Trophoblast cell (in vitro differentiated cells and primary cell): ENCODE data around the gene CAMSAP1.

Source experiments
- DNase-seq, 2 donors: peaks; one replicate each; pipeline ENCODE4 v3.0.0-alpha.2; 2016
- H2AFZ ChIP-seq: 2 replicates; pipeline ENCODE4 v1.6.1; 2013; ENCODE audit warnings: low read length, moderate library complexity, mild to moderate bottlenecking; ENCODE audit not compliant: insufficient read depth, poor library complexity
- H2AK5ac ChIP-seq: 2 replicates; pipeline ENCODE4 v1.6.1; 2013; ENCODE audit warnings: mild to moderate bottlenecking, low read length
- H2BK120ac ChIP-seq: 2 replicates; pipeline ENCODE4 v1.6.1; 2013; ENCODE audit warnings: low read length, mild to moderate bottlenecking, moderate library complexity; ENCODE audit not compliant: insufficient read depth, poor library complexity
- H2BK12ac ChIP-seq: 2 replicates; pipeline ENCODE4 v1.6.1; 2013; ENCODE audit warnings: mild to moderate bottlenecking, low read length, moderate library complexity
- H2BK5ac ChIP-seq: 2 replicates; pipeline ENCODE4 v1.6.1; 2013; ENCODE audit warnings: low read length, low read depth, moderate library complexity, mild to moderate bottlenecking; ENCODE audit not compliant: poor library complexity
- H3K14ac ChIP-seq: 2 replicates; pipeline ENCODE4 v1.6.1; 2013; ENCODE audit warnings: mild to moderate bottlenecking, low read length
- H3K18ac ChIP-seq: 2 replicates; pipeline ENCODE4 v1.6.1; 2013; ENCODE audit warnings: mild to moderate bottlenecking, low read length
- H3K23ac ChIP-seq: 2 replicates; pipeline ENCODE4 v1.6.1; 2013; ENCODE audit warnings: low read length
- H3K27ac ChIP-seq: 2 replicates; pipeline ENCODE4 v1.5.1; 2013; ENCODE audit warnings: low read depth, mild to moderate bottlenecking, inconsistent platforms, low read length, moderate library complexity
- H3K27me3 ChIP-seq: 2 replicates; pipeline ENCODE4 v1.6.1; 2013; ENCODE audit warnings: inconsistent platforms, mild to moderate bottlenecking, low read length, moderate library complexity; ENCODE audit not compliant: insufficient read depth
- H3K36me3 ChIP-seq, 2 experiments: 1 replicate in 1 of 2; 2 replicates in 1 of 2; pipeline ENCODE4 v1.6.1; 2013; ENCODE audit warnings: low read length in 2 of 2, mild to moderate bottlenecking in 2 of 2, moderate library complexity in 1 of 2; ENCODE audit not compliant: insufficient read depth in 2 of 2, control insufficient read depth in 1 of 2
- H3K4ac ChIP-seq: 2 replicates; pipeline ENCODE4 v1.6.1; 2013; ENCODE audit warnings: low read depth, mild to moderate bottlenecking, low read length, moderate library complexity
- H3K4me1 ChIP-seq, 2 experiments: 1 replicate in 1 of 2; 2 replicates in 1 of 2; pipeline ENCODE4 v1.6.1; 2013; ENCODE audit warnings: low read length in 2 of 2, mild to moderate bottlenecking in 2 of 2, moderate library complexity in 1 of 2; ENCODE audit not compliant: insufficient read depth in 2 of 2, control insufficient read depth in 1 of 2
- H3K4me2 ChIP-seq: 2 replicates; pipeline ENCODE4 v1.6.1; 2013; ENCODE audit warnings: inconsistent platforms, mild to moderate bottlenecking, low read length, moderate library complexity
- H3K4me3 ChIP-seq: 2 replicates; pipeline ENCODE4 v1.5.1; 2013; ENCODE audit warnings: mild to moderate bottlenecking, low read depth, low read length, inconsistent platforms
- H3K79me1 ChIP-seq: one replicate; pipeline ENCODE4 v1.6.1; 2013; ENCODE audit warnings: low read length
- H3K79me2 ChIP-seq: 2 replicates; pipeline ENCODE4 v1.6.1; 2013; ENCODE audit warnings: low read length, mild to moderate bottlenecking; ENCODE audit not compliant: control insufficient read depth, insufficient read depth, poor library complexity
- H3K9ac ChIP-seq: 2 replicates; pipeline ENCODE4 v1.6.1; 2013; ENCODE audit warnings: mild to moderate bottlenecking, low read length
- H3K9me3 ChIP-seq: 2 replicates; pipeline ENCODE4 v1.6.1; 2013; ENCODE audit warnings: low read depth, mild to moderate bottlenecking, control low read depth, inconsistent platforms, low read length; ENCODE audit not compliant: insufficient read depth
- H4K12ac ChIP-seq: 2 replicates; pipeline ENCODE4 v1.6.1; 2013; ENCODE audit warnings: low read depth, mild to moderate bottlenecking, low read length, moderate library complexity
- H4K8ac ChIP-seq: 2 replicates; pipeline ENCODE4 v1.6.1; 2013; ENCODE audit warnings: low read depth, mild to moderate bottlenecking, low read length, moderate library complexity
- H4K91ac ChIP-seq: one replicate; pipeline ENCODE4 v1.6.1; 2013; ENCODE audit warnings: low read depth, mild to moderate bottlenecking, low read length, moderate library complexity
- WGBS: extraction: QIAGEN DNeasy Blood & Tissue Kit; methylation state at CpG from one replicate; pipeline ENCODE4 v1.1.7; 2013; ENCODE audit warnings: missing lambda C conversion rate; ENCODE audit not compliant: insufficient read length, insufficient coverage; ENCODE audit errors: extremely low coverage; 5-methylcytosine and 5-hydroxymethylcytosine counted together

Gene CAMSAP1

DNA sequence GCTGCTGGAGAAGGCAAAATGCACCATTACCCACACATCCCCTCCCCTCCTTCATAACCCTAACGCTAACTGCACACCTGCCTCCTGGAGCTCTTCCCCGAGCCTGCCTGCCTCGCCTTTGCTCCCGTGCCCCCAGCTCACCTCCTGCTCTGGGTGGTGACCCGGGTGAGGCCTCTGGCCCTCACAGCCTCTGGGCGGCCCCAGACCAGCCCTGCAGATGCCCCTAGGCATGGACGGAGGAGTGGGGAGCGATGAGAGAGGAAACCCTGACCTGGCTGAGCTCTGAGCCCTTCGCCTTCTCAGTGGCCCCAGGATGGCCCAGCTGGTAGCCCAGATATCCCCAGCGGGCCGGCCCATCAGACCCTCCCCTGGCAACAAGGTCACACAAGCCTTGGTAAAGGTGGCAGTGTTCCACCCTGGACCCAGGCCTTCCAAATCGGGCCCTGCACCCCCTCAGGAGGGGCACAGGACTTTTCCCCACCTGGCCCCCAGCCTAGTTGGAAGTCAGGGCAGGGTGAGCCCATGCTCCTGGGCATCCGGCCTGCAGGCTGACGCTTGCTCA lies 14.5 kb upstream of the CAMSAP1 start:
- no peak overlapping the region for H3K23ac ChIP-seq
- H2BK120ac ChIP-seq = no peak overlapping the region
- no peak overlapping the region for H3K18ac ChIP-seq
- no peak overlapping the region for H2BK12ac ChIP-seq
- H4K8ac ChIP-seq = no peak overlapping the region
- no peaks in the 10 kb centered on the region for H3K27me3 ChIP-seq
- H3K4me2 ChIP-seq = no peak overlapping the region
- no peak overlapping the region for H4K91ac ChIP-seq
- no peaks in the 10 kb centered on the region for H3K79me2 ChIP-seq
- DNase-seq = no peak
- no peak overlapping the region for H2AFZ ChIP-seq
- peaks cover 8 to 12% of the 10 kb centered on the region in 2 experiments for H3K36me3 ChIP-seq
- no peaks in the 10 kb centered on the region for H3K4me1 ChIP-seq
- no peak overlapping the region for H3K14ac ChIP-seq
- no peak overlapping the region for H2BK5ac ChIP-seq
- H2AK5ac ChIP-seq = no peak overlapping the region
- H3K79me1 ChIP-seq = no peaks in the 10 kb centered on the region
- no CpG with 5 or more reads among the region's 14 CpGs for WGBS
- peaks cover 14% of the 10 kb centered on the region for H3K9me3 ChIP-seq
- H3K4me3 ChIP-seq = no peak overlapping the region
- no peak overlapping the region for H4K12ac ChIP-seq
- H3K4ac ChIP-seq = no peak overlapping the region
- H3K27ac ChIP-seq = no peak overlapping the region
- H3K9ac ChIP-seq = no peak overlapping the region

- no CpG with 5 or more reads among the region's 24 CpGs for WGBS
- H3K4ac ChIP-seq = no peak overlapping the region
- no peak overlapping the region for H3K23ac ChIP-seq
- DNase-seq = no peak
- no peak overlapping the region for H4K8ac ChIP-seq
- H2AK5ac ChIP-seq = no peak overlapping the region
- no peak overlapping the region for H3K4me3 ChIP-seq
- no peaks in the 10 kb centered on the region for H3K79me2 ChIP-seq
- peaks cover 8 to 10% of the 10 kb centered on the region in 2 experiments for H3K36me3 ChIP-seq
- no peak overlapping the region for H2AFZ ChIP-seq
- no peak overlapping the region for H3K14ac ChIP-seq
- no peak overlapping the region for H3K18ac ChIP-seq
- H3K9ac ChIP-seq = no peak overlapping the region
- H3K79me1 ChIP-seq = no peaks in the 10 kb centered on the region
- H4K91ac ChIP-seq = no peak overlapping the region
- no peak overlapping the region for H2BK120ac ChIP-seq
- H2BK5ac ChIP-seq = no peak overlapping the region
- H4K12ac ChIP-seq = no peak overlapping the region
- H3K27ac ChIP-seq = no peak overlapping the region
- H3K4me2 ChIP-seq = no peak overlapping the region
- no peaks in the 10 kb centered on the region for H3K27me3 ChIP-seq
- H3K4me1 ChIP-seq = no peaks in the 10 kb centered on the region
- H3K9me3 ChIP-seq = peaks cover 17% of the 10 kb centered on the region
- no peak overlapping the region for H2BK12ac ChIP-seq
Observed at GRCh38 chr9:135920973-135921585, 13.7 kb upstream of the CAMSAP1 start.

- H3K4me3 ChIP-seq = no peak overlapping the region
- H2AFZ ChIP-seq = no peak overlapping the region
- H3K18ac ChIP-seq = no peak overlapping the region
- DNase-seq = no peak
- H4K91ac ChIP-seq = no peak overlapping the region
- H4K12ac ChIP-seq = no peak overlapping the region
- WGBS = no CpG with 5 or more reads among the region's 15 CpGs
- peaks cover 9 to 11% of the 10 kb centered on the region in 2 experiments for H3K36me3 ChIP-seq
- no peak overlapping the region for H3K27ac ChIP-seq
- H3K27me3 ChIP-seq = no peaks in the 10 kb centered on the region
- H3K4me2 ChIP-seq = no peak overlapping the region
- H3K9me3 ChIP-seq = peaks cover 18% of the 10 kb centered on the region
- H3K9ac ChIP-seq = no peak overlapping the region
- no peak overlapping the region for H3K23ac ChIP-seq
- no peak overlapping the region for H2BK120ac ChIP-seq
- no peak overlapping the region for H3K4ac ChIP-seq
- no peak overlapping the region for H2BK5ac ChIP-seq
- H3K79me1 ChIP-seq = no peaks in the 10 kb centered on the region
- H3K14ac ChIP-seq = no peak overlapping the region
- no peak overlapping the region for H2AK5ac ChIP-seq
- no peaks in the 10 kb centered on the region for H3K4me1 ChIP-seq
- H4K8ac ChIP-seq = no peak overlapping the region
- H2BK12ac ChIP-seq = no peak overlapping the region
- no peaks in the 10 kb centered on the region for H3K79me2 ChIP-seq
Observed at GRCh38 chr9:135920256-135920930, 13.0 kb upstream of the CAMSAP1 start.

GRCh38 chr9:135919318-135919890 lies 12.1 kb upstream of the CAMSAP1 start:
- H2AFZ ChIP-seq = no peak overlapping the region
- H2BK120ac ChIP-seq = no peak overlapping the region
- no peak overlapping the region for H4K12ac ChIP-seq
- H3K27ac ChIP-seq = no peak overlapping the region
- no CpG with 5 or more reads among the region's 11 CpGs for WGBS
- H2BK12ac ChIP-seq = no peak overlapping the region
- peaks cover 17% of the 10 kb centered on the region in 2 experiments for H3K36me3 ChIP-seq
- no peak overlapping the region for H3K9ac ChIP-seq
- H2AK5ac ChIP-seq = no peak overlapping the region
- H3K4me3 ChIP-seq = no peak overlapping the region
- H4K8ac ChIP-seq = no peak overlapping the region
- no peak overlapping the region for H3K4me2 ChIP-seq
- no peak for DNase-seq
- H3K23ac ChIP-seq = no peak overlapping the region
- H3K18ac ChIP-seq = no peak overlapping the region
- no peaks in the 10 kb centered on the region for H3K4me1 ChIP-seq
- no peak overlapping the region for H2BK5ac ChIP-seq
- no peaks in the 10 kb centered on the region for H3K27me3 ChIP-seq
- no peak overlapping the region for H4K91ac ChIP-seq
- no peaks in the 10 kb centered on the region for H3K79me1 ChIP-seq
- no peaks in the 10 kb centered on the region for H3K79me2 ChIP-seq
- H3K4ac ChIP-seq = no peak overlapping the region
- H3K14ac ChIP-seq = no peak overlapping the region
- H3K9me3 ChIP-seq = peaks cover 21% of the 10 kb centered on the region
